Measurements from ENCODE around the gene FTCD. TPM values are rescaled to one million over a fixed set of nuclear protein-coding genes. Genes with fewer than 3 reads are reported as not detected.

The FTCD gene
- total RNA-seq, 1 experiment from 2014 or later = 6.7 TPM

DNA sequence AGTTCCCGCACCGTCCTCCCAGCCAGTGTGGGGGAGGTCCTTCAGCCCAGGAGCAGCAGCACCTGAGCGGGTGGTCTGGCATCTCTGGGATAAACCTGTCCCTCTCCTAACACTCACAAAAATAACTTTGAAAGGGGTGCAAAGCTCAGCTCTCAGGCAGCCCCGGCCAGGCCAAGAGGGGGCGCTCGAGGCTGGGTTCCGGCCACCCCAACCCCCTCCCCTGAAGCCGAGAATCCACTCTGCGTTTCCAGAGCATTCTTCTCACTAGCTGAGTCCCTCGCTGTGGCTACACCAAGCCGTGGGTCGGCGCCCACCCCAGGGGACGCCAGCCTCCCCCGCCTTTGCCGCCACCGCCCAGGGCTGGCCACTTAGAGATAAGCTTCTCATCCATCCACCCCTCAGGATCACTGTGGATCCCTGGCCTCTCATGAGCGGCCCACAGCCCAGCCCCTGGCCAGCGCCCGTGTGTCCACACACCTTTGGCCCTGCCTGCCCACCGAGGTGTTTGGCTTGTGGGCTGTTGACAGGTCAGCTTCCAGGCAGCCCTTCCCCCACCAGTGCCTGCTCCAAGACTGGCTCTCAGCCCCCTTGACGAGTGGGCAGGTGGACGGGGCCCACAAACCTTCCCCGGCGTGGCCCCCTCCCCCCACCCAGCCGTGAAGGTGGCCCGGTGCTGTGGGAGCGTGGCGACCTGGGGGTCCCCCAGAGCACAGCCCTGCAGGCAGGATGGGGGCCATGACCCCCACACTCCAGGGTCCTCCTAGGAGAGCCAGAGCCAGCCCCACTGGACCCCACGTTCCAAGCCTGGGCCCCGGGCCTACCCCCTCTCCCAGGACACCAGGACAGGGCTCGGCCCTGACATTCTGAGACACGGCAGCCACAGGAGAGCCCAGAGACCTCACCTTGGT is 1.9 kb downstream of the FTCD start:
- TF ChIP-seq, protein P1, sequence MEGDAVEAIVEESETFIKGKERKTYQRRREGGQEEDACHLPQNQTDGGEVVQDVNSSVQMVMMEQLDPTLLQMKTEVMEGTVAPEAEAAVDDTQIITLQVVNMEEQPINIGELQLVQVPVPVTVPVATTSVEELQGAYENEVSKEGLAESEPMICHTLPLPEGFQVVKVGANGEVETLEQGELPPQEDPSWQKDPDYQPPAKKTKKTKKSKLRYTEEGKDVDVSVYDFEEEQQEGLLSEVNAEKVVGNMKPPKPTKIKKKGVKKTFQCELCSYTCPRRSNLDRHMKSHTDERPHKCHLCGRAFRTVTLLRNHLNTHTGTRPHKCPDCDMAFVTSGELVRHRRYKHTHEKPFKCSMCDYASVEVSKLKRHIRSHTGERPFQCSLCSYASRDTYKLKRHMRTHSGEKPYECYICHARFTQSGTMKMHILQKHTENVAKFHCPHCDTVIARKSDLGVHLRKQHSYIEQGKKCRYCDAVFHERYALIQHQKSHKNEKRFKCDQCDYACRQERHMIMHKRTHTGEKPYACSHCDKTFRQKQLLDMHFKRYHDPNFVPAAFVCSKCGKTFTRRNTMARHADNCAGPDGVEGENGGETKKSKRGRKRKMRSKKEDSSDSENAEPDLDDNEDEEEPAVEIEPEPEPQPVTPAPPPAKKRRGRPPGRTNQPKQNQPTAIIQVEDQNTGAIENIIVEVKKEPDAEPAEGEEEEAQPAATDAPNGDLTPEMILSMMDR (conservative IDR thresholded peaks at IDR 0.05) = peak; percentile 96
- Histone ChIP-seq H3K79me2 (ENCODE audit: insufficient read depth, low read length) (no peaks in the 10 kb centered on the region), H3K79me1 (ENCODE audit: insufficient read depth, low read depth, low read length, poor library complexity, severe bottlenecking) (no peaks in the 10 kb centered on the region), H2BK5ac (ENCODE audit: insufficient read length, low read length) (no peak overlapping the region), H3K14ac (ENCODE audit: insufficient read depth, low read length) (peak overlapping the region; percentile 64), H3K23ac (ENCODE audit: insufficient read length, low read depth, low read length) (no peak overlapping the region), H3K23me2 (ENCODE audit: insufficient read length, low read depth, low read length, poor library complexity, severe bottlenecking) (no peaks in the 10 kb centered on the region), H4K5ac (ENCODE audit: insufficient read length, low read depth, low read length) (no peak overlapping the region), H3T11ph (ENCODE audit: low read length) (no peak overlapping the region), H3K4me1 (ENCODE audit: insufficient read depth, low read length) (no peaks in the 10 kb centered on the region; the same call in 1 of the 2 replicates), H4K20me1 (ENCODE audit: control insufficient read depth, insufficient read depth, insufficient read length) (no peaks in the 10 kb centered on the region), H3K4me2 (ENCODE audit: insufficient read depth, insufficient read length, low read length) (no peak overlapping the region), H2AFZ (ENCODE audit: low read length) (no peak overlapping the region), H3K4ac (ENCODE audit: low read depth, low read length) (no peak overlapping the region), H2BK20ac (ENCODE audit: low read depth, low read length, poor library complexity, severe bottlenecking) (no peak overlapping the region), H2BK12ac (ENCODE audit: insufficient read length, low read depth, low read length) (no peak overlapping the region), H3K9ac (ENCODE audit: extremely low read depth, insufficient read length, low read length) (no peak overlapping the region), H2BK120ac (ENCODE audit: low read depth, low read length, poor library complexity, severe bottlenecking) (no peak overlapping the region), H3K27me3 (ENCODE audit: insufficient read depth, low read length) (no peaks in the 10 kb centered on the region), H3K27ac (ENCODE audit: insufficient read length, low read depth, low read length) (no peak overlapping the region), H2AK5ac (ENCODE audit: insufficient read length, low read length) (no peak overlapping the region), H4K91ac (ENCODE audit: insufficient read length, low read depth, low read length) (no peak overlapping the region), H2BK15ac (ENCODE audit: low read depth, low read length) (no peak overlapping the region), H3K9me3 (ENCODE audit: control insufficient read depth, low read depth, low read length) (no peaks in the 10 kb centered on the region), H3K18ac (ENCODE audit: insufficient read length, low read depth, low read length) (no peak overlapping the region), H3K56ac (ENCODE audit: insufficient read length, low read depth, low read length) (no peak overlapping the region), H4K8ac (replicated peaks; ENCODE audit: insufficient read length, low read depth, low read length) (no peak overlapping the region)
- DNase-seq = peak; percentile 80
- Mint-ChIP-seq H3K27ac (no peak overlapping the region), H3K9me3 (no peaks in the 10 kb centered on the region), H3K4me3 (no peak overlapping the region; a peak in 1 of 5 replicates), H3K27me3 (ENCODE audit: low read depth) (no peaks in the 10 kb centered on the region), H3K36me3 (ENCODE audit: insufficient read depth in 1 of 3, low read depth in 3 of 3) (no peaks in the 10 kb centered on the region; a peak in 1 of 7 replicates), H3K4me1 (peaks cover 6 to 11% of the 10 kb centered on the region in 2 experiments)
- no CpG with 5 or more reads among the region's 33 CpGs for WGBS (ENCODE audit: extremely low coverage, insufficient read length, low lambda C conversion rate)
